Fibroblast of lung (primary cell): ENCODE results near the gene AFAP1. TPM values are rescaled to one million over a fixed set of nuclear protein-coding genes. Genes with fewer than 3 reads are reported as not detected.

Experiments
- DNase-seq, 2 donors: peaks; one replicate each; pipeline versions ENCODE4 v3.0.0 to v3.0.0-alpha.2; 2010; ENCODE audit warnings: low read depth in 2 of 2
- H2AFZ ChIP-seq: 2 replicates; pipeline ENCODE4 v1.5.1; 2012; ENCODE audit warnings: low read length, control low read depth, inconsistent platforms
- H3K27ac ChIP-seq: 2 replicates; pipeline ENCODE4 v1.5.1; 2011; ENCODE audit warnings: low read length, control low read depth; ENCODE audit not compliant: insufficient read depth
- H3K27me3 ChIP-seq: 2 replicates; pipeline ENCODE4 v1.5.1; 2011; ENCODE audit warnings: mild to moderate bottlenecking, low read length; ENCODE audit not compliant: control insufficient read depth, insufficient read depth
- H3K36me3 ChIP-seq: 2 replicates; pipeline ENCODE4 v1.5.1; 2011; ENCODE audit warnings: low read length; ENCODE audit not compliant: control insufficient read depth, insufficient read depth
- H3K4me1 ChIP-seq: 2 replicates; pipeline ENCODE4 v1.5.1; 2011; ENCODE audit warnings: low read length; ENCODE audit not compliant: control insufficient read depth, insufficient read depth; ENCODE audit errors: extremely low read depth
- H3K4me2 ChIP-seq: 2 replicates; pipeline ENCODE4 v1.5.1; 2011; ENCODE audit warnings: low read length, control low read depth; ENCODE audit not compliant: insufficient read depth; ENCODE audit errors: extremely low read depth
- H3K4me3 ChIP-seq, 4 experiments: fragments of 200-600 bp in 1 of 4; sonication (generic) in 1 of 4; replicated peaks in 1 of 4; 2 replicates each; pipeline ENCODE4 v1.5.1; 2011 to 2016; ENCODE audit warnings: low read length in 4 of 4, low read depth in 3 of 4, mild to moderate bottlenecking in 3 of 4, control low read depth in 2 of 4, inconsistent platforms in 1 of 4, mixed read lengths in 1 of 4; ENCODE audit not compliant: insufficient read depth in 1 of 4; ENCODE audit errors: control extremely low read depth in 1 of 4
- H3K79me2 ChIP-seq: 2 replicates; pipeline ENCODE4 v1.5.1; 2012; ENCODE audit warnings: mild to moderate bottlenecking, low read length, inconsistent platforms; ENCODE audit not compliant: control insufficient read depth, insufficient read depth
- H3K9ac ChIP-seq: 2 replicates; pipeline ENCODE4 v1.5.1; 2011; ENCODE audit warnings: mild to moderate bottlenecking, low read length, control low read depth; ENCODE audit not compliant: insufficient read depth
- H3K9me3 ChIP-seq: 2 replicates; pipeline ENCODE4 v1.5.1; 2012; ENCODE audit warnings: low read depth, low read length; ENCODE audit not compliant: control insufficient read depth, insufficient read depth
- H4K20me1 ChIP-seq: 2 replicates; pipeline ENCODE4 v1.5.1; 2011; ENCODE audit warnings: low read length; ENCODE audit not compliant: control insufficient read depth, insufficient read depth; ENCODE audit errors: extremely low read depth
- EZH2 ChIP-seq: IDR thresholded peaks from 2 replicates; pipeline ENCODE4 v1.5.1; 2012; ENCODE audit warnings: low read length, control low read depth, mild to moderate bottlenecking; ENCODE audit errors: missing control alignments
- polyA plus RNA-seq, 2 donors: library from polyadenylated mRNA; depleted of rRNA in 1 of 2; stranded (reverse) in 1 of 2; unstranded in 1 of 2; fragments of >200 nt; gene quantifications; 2 replicates each; pipeline ENCODE4 v1.2.1, GENCODE V29; 2011 to 2012; ENCODE audit warnings: missing spikeins in 1 of 2
- total RNA-seq: library from RNA; depleted of rRNA; stranded (reverse); fragments of >200 nt; gene quantifications from 2 replicates; pipeline ENCODE4 v1.2.1, GENCODE V29; 2014
- TF ChIP-seq, protein P1 (sequence below), 2 donors: IDR thresholded peaks in 1 of 2; conservative IDR thresholded peaks in 1 of 2; 1 replicate in 1 of 2; 2 replicates in 1 of 2; pipeline ENCODE4 v1.5.1; 2011 to 2012; ENCODE audit warnings: low read length in 2 of 2, control low read depth in 1 of 2, inconsistent platforms in 1 of 2, low read depth in 1 of 2, mild to moderate bottlenecking in 1 of 2

The AFAP1 gene
- total and polyA plus RNA-seq, 2 donors (not counting 1 experiment from before 2014, with no cell fraction given) = 21.8 to 30.1 TPM

DNA sequence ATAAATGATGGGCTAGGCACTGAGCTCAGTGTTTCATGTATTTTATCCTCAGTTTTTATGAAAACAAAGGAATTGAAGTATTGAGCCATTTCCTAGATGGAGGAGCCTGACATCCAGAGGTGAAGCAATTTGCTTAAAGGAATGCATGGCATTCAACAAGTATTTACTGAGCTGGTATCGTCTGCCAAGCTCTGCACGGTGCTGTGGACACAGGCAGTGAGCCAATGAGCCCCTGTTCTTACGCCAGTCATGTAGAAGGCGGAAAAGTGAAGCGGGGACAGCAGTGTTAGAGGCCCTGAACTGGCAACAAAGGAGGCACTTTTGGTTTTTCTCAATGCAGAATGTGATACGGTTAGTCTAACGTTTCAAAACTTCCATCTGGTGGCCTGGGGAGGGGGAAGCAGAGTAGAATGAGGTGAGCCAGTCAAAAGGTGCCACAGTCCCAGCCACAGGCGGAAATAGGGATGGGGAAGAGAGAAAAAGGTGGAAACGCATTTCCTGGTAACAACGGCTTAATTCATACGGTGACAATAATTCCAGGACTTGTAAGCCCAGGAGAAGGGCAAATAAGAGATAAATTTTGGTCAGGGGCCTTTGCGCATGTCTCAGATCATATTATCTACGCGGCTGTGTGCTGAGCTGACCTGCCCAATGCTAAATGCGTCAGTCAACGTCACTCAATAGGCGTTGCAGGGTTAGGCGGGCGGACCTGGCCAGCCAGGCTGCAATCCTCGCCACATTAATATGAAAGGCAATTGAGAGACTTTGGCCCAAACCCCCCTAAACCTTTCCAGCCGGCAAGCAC, 133.9 kb downstream of the AFAP1 start:
- Histone ChIP-seq H3K4me2 (peak overlapping the region; percentile 36), H3K79me2 (peaks cover under 1% of the 10 kb centered on the region), H3K36me3 (peaks cover 9% of the 10 kb centered on the region), H3K9me3 (no peaks in the 10 kb centered on the region), H3K4me1 (peaks cover 29% of the 10 kb centered on the region), H3K4me3 (no peak overlapping the region), H2AFZ (no peak overlapping the region), H3K27me3 (no peaks in the 10 kb centered on the region), H3K9ac (no peak overlapping the region), H3K27ac (peak overlapping the region; percentile 68), H4K20me1 (no peaks in the 10 kb centered on the region)
- TF ChIP-seq EZH2 = no peak
- TF ChIP-seq, protein P1, sequence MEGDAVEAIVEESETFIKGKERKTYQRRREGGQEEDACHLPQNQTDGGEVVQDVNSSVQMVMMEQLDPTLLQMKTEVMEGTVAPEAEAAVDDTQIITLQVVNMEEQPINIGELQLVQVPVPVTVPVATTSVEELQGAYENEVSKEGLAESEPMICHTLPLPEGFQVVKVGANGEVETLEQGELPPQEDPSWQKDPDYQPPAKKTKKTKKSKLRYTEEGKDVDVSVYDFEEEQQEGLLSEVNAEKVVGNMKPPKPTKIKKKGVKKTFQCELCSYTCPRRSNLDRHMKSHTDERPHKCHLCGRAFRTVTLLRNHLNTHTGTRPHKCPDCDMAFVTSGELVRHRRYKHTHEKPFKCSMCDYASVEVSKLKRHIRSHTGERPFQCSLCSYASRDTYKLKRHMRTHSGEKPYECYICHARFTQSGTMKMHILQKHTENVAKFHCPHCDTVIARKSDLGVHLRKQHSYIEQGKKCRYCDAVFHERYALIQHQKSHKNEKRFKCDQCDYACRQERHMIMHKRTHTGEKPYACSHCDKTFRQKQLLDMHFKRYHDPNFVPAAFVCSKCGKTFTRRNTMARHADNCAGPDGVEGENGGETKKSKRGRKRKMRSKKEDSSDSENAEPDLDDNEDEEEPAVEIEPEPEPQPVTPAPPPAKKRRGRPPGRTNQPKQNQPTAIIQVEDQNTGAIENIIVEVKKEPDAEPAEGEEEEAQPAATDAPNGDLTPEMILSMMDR (conservative IDR thresholded peaks at IDR 0.05 in 1 of 2, IDR thresholded peaks at IDR 0.05 in 1 of 2; ENCODE audit: low read depth in 1 of 2, low read length in 2 of 2) = no peak
- DNase-seq = peak; percentile 84 to 98

DNA sequence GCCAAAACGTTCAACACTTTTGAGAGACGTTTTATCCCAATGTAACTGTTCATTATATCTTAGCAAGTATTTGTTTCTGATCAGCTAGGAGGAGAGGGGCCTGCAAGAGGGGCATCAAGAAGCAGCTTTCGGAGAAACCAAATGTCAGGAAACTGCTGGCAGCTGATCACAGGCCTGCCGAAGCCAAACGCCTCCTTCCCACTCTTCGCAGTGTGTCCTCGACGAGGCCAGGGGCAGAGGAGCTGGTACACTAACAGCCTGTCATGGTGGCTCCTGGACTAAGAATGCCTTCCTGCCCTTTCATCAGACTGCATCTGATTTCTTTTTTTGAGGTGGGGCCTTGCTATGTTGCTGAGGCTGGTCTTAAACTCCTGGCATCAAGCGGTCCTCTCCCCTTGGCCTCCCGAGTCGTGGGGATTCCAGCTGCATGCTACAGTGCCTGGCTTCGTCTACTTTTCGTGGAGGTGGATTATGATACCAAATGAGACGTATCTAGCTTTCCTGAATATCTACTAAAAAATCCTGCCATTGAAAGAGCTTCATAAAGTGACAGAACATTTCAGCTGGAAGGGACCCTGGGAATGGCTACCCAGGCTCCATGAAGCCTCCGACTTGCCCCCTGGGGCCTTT, 134.8 kb downstream of the AFAP1 start:
- Histone ChIP-seq H3K4me3 (no peak overlapping the region), H3K36me3 (peaks cover 13% of the 10 kb centered on the region), H3K9me3 (no peaks in the 10 kb centered on the region), H3K4me2 (no peak overlapping the region), H3K4me1 (peaks cover 29% of the 10 kb centered on the region), H4K20me1 (no peaks in the 10 kb centered on the region), H3K9ac (no peak overlapping the region), H3K27ac (peak overlapping the region; percentile 68), H3K27me3 (no peaks in the 10 kb centered on the region), H2AFZ (no peak overlapping the region), H3K79me2 (no peaks in the 10 kb centered on the region)
- no peak for TF ChIP-seq EZH2
- TF ChIP-seq, protein P1 (conservative IDR thresholded peaks at IDR 0.05 in 1 of 2, IDR thresholded peaks at IDR 0.05 in 1 of 2; ENCODE audit: low read depth in 1 of 2, low read length in 2 of 2) = no peak
- DNase-seq = no peak

DNA sequence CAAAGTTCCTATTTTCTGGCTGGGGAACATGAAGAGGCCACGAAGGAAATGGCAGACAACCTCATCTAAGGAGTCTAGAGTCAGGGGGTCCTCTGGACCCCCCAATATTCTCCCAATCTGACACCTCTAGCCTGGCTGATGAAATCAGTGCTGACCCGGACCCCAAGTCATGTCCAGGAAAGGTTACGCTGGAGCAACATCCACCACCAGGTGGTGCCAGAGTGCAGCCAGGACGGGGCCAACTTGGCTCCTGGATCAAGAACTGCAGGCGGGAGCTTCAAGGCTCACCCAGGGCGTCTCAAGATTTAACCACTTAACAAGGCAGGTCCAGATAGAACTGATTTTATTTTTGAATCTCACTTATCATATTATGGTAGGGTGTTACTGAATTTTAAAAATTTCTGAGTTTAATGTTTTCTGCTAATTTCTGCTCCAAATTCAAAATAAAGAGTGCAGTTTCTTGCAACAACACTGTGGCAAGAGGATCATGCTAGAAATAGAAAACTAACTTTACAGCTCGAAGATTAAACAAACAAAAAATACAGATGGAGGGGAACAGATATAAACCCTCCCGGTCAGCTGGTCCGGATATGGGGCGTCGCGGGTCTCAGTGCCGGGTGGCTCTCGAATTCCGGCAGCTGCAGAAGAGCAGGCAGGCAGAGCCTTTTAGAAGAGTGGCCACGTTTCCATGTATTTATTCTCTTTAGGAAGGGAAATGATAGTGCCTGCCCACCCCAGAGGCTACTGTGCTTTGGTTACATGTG, 135.5 kb downstream of the AFAP1 start:
- Histone ChIP-seq H4K20me1 (no peaks in the 10 kb centered on the region), H3K4me1 (peaks cover 29% of the 10 kb centered on the region), H3K27me3 (no peaks in the 10 kb centered on the region), H3K9ac (no peak overlapping the region), H3K4me2 (no peak overlapping the region), H3K36me3 (peaks cover 15% of the 10 kb centered on the region), H3K4me3 (no peak overlapping the region), H3K27ac (peak overlapping the region; percentile 35), H3K9me3 (no peaks in the 10 kb centered on the region), H3K79me2 (no peaks in the 10 kb centered on the region), H2AFZ (no peak overlapping the region)
- TF ChIP-seq, protein P1 (conservative IDR thresholded peaks at IDR 0.05 in 1 of 2, IDR thresholded peaks at IDR 0.05 in 1 of 2; ENCODE audit: low read depth in 1 of 2, low read length in 2 of 2) = peak; percentile 97 to 98
- no peak for TF ChIP-seq EZH2
- peak; percentile 70 to 82 for DNase-seq
